D721Med (cell line): Measurements from ENCODE around the gene AUTS2.

ENCODE experiments used
- DNase-seq: peaks from one replicate; pipeline ENCODE4 v3.0.0; 2011; ENCODE audit warnings: low spot score; ENCODE audit not compliant: insufficient read length
- FAIRE-seq: peaks from 2 replicates; lab custom pipeline; 2011; peaks lifted over from hg19 to GRCh38; lab: Jason Lieb, UNC
- CTCF ChIP-seq: IDR thresholded peaks from 2 replicates; pipeline ENCODE4 v1.5.1; 2012; ENCODE audit warnings: mild to moderate bottlenecking, control low read depth; ENCODE audit not compliant: insufficient read depth; ENCODE audit errors: missing control alignments

The AUTS2 gene

GRCh38 chr7:70347463-70348254 lies 749.4 kb downstream of the AUTS2 start:
- DNase-seq, result no peak
- FAIRE-seq, result no peak
- no peak for TF ChIP-seq CTCF

- TF ChIP-seq CTCF, result no peak
- no peak for FAIRE-seq
- DNase-seq, result no peak
These were observed 750.8 kb downstream of the AUTS2 start for GRCh38 chr7:70349031-70349430.

GRCh38 chr7:70349819-70350218 lies 751.5 kb downstream of the AUTS2 start:
- FAIRE-seq, result no peak

GRCh38 chr7:70352088-70352487 lies 753.8 kb downstream of the AUTS2 start:
- no peak for FAIRE-seq
- DNase-seq, result no peak
- no peak for TF ChIP-seq CTCF

More at GRCh38 chr7:70349819-70350218, 751.5 kb downstream of the AUTS2 start:
- no peak for TF ChIP-seq CTCF
- DNase-seq, result no peak

- FAIRE-seq, result no peak
- no peak for TF ChIP-seq CTCF
- DNase-seq, result no peak
These were observed 754.6 kb downstream of the AUTS2 start for GRCh38 chr7:70352906-70353305.

- FAIRE-seq (no peak), DNase-seq (no peak)
These were observed 755.2 kb downstream of the AUTS2 start for GRCh38 chr7:70353330-70353945.

More at GRCh38 chr7:70353330-70353945, 755.2 kb downstream of the AUTS2 start:
- no peak for TF ChIP-seq CTCF
